GM12878 (cell line): ENCODE data around the gene CASP6. TPM values are rescaled to one million over a fixed set of nuclear protein-coding genes. Genes with fewer than 3 reads are reported as not detected.
"Not testable (repeated sequence)": the region's sequence is repeated elsewhere in the genome, so short reads cannot be mapped to it uniquely, and the experiment has no call there.

Experiments used
- ATAC-seq: fragments of 200-7000 bp; cut with Tn5 transposase; 3 replicates; pipeline ENCODE4 v1.9.1; 2020; ENCODE audit warnings: mild to moderate bottlenecking, moderate library complexity
- BruUV-seq: library from RNA; stranded (reverse); fragments of 400-500 nt; replicated peaks from 2 replicates; lab custom pipeline; 2021; lab: Mats Ljungman, UMichigan
- CTCF ChIA-PET: fragments of 300-600 bp; sonication (Branson Sonifier 250); formaldehyde crosslinking; extraction: SDS; loops from one replicate; lab custom pipeline; 2021; ENCODE audit warnings: inconsistent platforms; lab: Yijun Ruan, JAX
- POLR2A ChIA-PET: fragments of 350-600 bp; formaldehyde crosslinking; extraction: SDS; loops from one replicate; lab custom pipeline; 2021; ENCODE audit warnings: inconsistent platforms; lab: Charles Lee
- RAD21 ChIA-PET: fragments of 300-600 bp; sonication (Branson Sonifier 250); formaldehyde crosslinking; loops from one replicate; lab custom pipeline; 2023; ENCODE audit warnings: antibody characterized with exemption; ENCODE audit not compliant: unreplicated experiment; lab: Charles Lee
- SMC1A ChIA-PET: fragments of 300-600 bp; sonication (Branson Sonifier 250); formaldehyde crosslinking; loops from one replicate; lab custom pipeline; 2023; ENCODE audit not compliant: unreplicated experiment, uncharacterized antibody; lab: Charles Lee
- DNase-seq: peaks from one replicate; pipeline ENCODE4 v3.0.0-alpha.2; 2011; ENCODE audit warnings: low read depth, low spot score
- FAIRE-seq: peaks from 3 replicates; lab custom pipeline; 2011; peaks lifted over from hg19 to GRCh38; lab: Jason Lieb, UNC
- H2AFZ ChIP-seq: 2 replicates; pipeline ENCODE4 v1.6.0; 2011; ENCODE audit warnings: low read depth, low read length, control low read depth; ENCODE audit not compliant: control insufficient read depth
- H3K27ac ChIP-seq: 2 replicates; pipeline ENCODE4 v1.5.1; 2011; ENCODE audit warnings: control low read depth; ENCODE audit not compliant: control insufficient read depth, insufficient read depth
- H3K27me3 ChIP-seq, 2 experiments: replicated peaks in 1 of 2; 2 replicates each; pipeline versions ENCODE4 v1.6.0 to v1.6.1; 2011; ENCODE audit warnings: low read length in 1 of 2; ENCODE audit not compliant: control insufficient read depth in 2 of 2, insufficient read depth in 2 of 2
- H3K36me3 ChIP-seq, 2 experiments: 2 replicates each; pipeline ENCODE4 v1.5.1; 2011; ENCODE audit warnings: low read length in 1 of 2; ENCODE audit not compliant: control insufficient read depth in 2 of 2, insufficient read depth in 2 of 2
- H3K4me1 ChIP-seq: 2 replicates; pipeline ENCODE4 v1.6.1; 2011; ENCODE audit warnings: mild to moderate bottlenecking, low read length, moderate library complexity, mixed read lengths; ENCODE audit not compliant: control insufficient read depth, insufficient read depth
- H3K4me2 ChIP-seq: 2 replicates; pipeline ENCODE4 v1.6.0; 2011; ENCODE audit warnings: control low read depth; ENCODE audit not compliant: control insufficient read depth, insufficient read depth
- H3K4me3 ChIP-seq: fragments of 200-600 bp; sonication (generic); 2 replicates; pipeline ENCODE4 v1.5.1; 2016
- H3K79me2 ChIP-seq: 2 replicates; pipeline ENCODE4 v1.6.0; 2011; ENCODE audit warnings: low read length; ENCODE audit not compliant: control insufficient read depth, insufficient read depth
- H3K9ac ChIP-seq: 2 replicates; pipeline ENCODE4 v1.8.0; 2011; ENCODE audit warnings: low read length, control low read depth, mixed read lengths; ENCODE audit not compliant: control insufficient read depth, insufficient read depth
- H3K9me3 ChIP-seq: replicated peaks from 3 replicates; pipeline ENCODE4 v1.5.1; 2011; ENCODE audit warnings: mild to moderate bottlenecking, low read length; ENCODE audit not compliant: control insufficient read depth, insufficient read depth
- H4K20me1 ChIP-seq: 2 replicates; pipeline ENCODE4 v1.6.0; 2011; ENCODE audit not compliant: control insufficient read depth, insufficient read depth
- ESRRA ChIP-seq: IDR thresholded peaks from 2 replicates; pipeline ENCODE4 v1.6.1; 2012; ENCODE audit warnings: mild to moderate bottlenecking, low read length, improper control_type of control experiment
- GATAD2B ChIP-seq: fragments of 450-650 bp; conservative IDR thresholded peaks from 2 replicates; pipeline ENCODE4 v1.6.1; 2017; ENCODE audit warnings: low read depth, mild to moderate bottlenecking, moderate library complexity
- IKZF1 ChIP-seq: fragments of 450-650 bp; conservative IDR thresholded peaks from 2 replicates; pipeline ENCODE4 v1.6.1; 2017; ENCODE audit warnings: antibody characterized with exemption, mild to moderate bottlenecking
- IRF4 ChIP-seq: IDR thresholded peaks from 2 replicates; pipeline ENCODE4 v1.6.1; 2011; ENCODE audit warnings: low read depth, low read length
- POU2F2 ChIP-seq: IDR thresholded peaks from 3 replicates; pipeline ENCODE4 v1.6.1; 2011; ENCODE audit warnings: low read depth, mild to moderate bottlenecking, low read length, borderline replicate concordance
- RAD21 ChIP-seq: IDR thresholded peaks from 2 replicates; pipeline ENCODE4 v1.6.1; 2011; ENCODE audit warnings: mild to moderate bottlenecking, low read depth, low read length, moderate library complexity; ENCODE audit not compliant: insufficient read depth
- SREBF2 ChIP-seq: IDR thresholded peaks from 2 replicates; pipeline ENCODE4 v1.6.1; 2012; ENCODE audit warnings: mild to moderate bottlenecking, low read length
- WGBS: methylation state at CpG from one replicate; pipeline ENCODE4 v1.1.6; 2016; ENCODE audit warnings: low lambda C conversion rate; ENCODE audit not compliant: insufficient replicate concordance, insufficient coverage; ENCODE audit errors: missing lambda C conversion rate; 5-methylcytosine and 5-hydroxymethylcytosine counted together
- in situ Hi-C: fragments of 300-500 bp; cut with MboI; formaldehyde crosslinking; loops from 9 replicates; pipeline ENCODE4 v1.14.3; 2018; ENCODE audit warnings: mixed read lengths
- intact Hi-C: fragments of 100-400 bp; cut with micrococcal nuclease; formaldehyde crosslinking; loops from one replicate; pipeline ENCODE4 v1.14.2; 2022; ENCODE audit not compliant: unreplicated experiment
- polyA plus RNA-seq, 11 experiments: library from polyadenylated mRNA; depleted of rRNA in 4 of 11; unstranded in 6 of 11; stranded (reverse) in 5 of 11; fragments of >200 nt; fragmentation: Nextera tagmentation in 4 of 11; fragmentation: Illumina TruSeq in 1 of 11; extraction: Ambion mirVana in 4 of 11; extraction: Trizol in 1 of 11; gene quantifications; 1 replicate in 1 of 11; 2 replicates in 10 of 11; pipeline versions ENCODE4 v1.2.1 to v1.2.3, GENCODE V29; 2011 to 2016; ENCODE audit warnings: inconsistent platforms in 2 of 11, missing spikeins in 2 of 11, low read depth in 1 of 11
- total RNA-seq, 4 experiments: library from RNA; depleted of rRNA in 3 of 4; stranded (reverse); fragments of >200 nt in 3 of 4; fragmentation: Illumina TruSeq in 1 of 4; extraction: Trizol in 1 of 4; gene quantifications; 2 replicates each; pipeline versions ENCODE4 v1.2.1 to v1.2.3, GENCODE V29; 2013 to 2021

Gene CASP6
- total and polyA plus RNA-seq, 10 of the 15 experiments (the other 5 are each of a cell fraction or from before 2014, with no cell fraction given) = 20.0 to 66.8 (median 30.8) TPM

DNA sequence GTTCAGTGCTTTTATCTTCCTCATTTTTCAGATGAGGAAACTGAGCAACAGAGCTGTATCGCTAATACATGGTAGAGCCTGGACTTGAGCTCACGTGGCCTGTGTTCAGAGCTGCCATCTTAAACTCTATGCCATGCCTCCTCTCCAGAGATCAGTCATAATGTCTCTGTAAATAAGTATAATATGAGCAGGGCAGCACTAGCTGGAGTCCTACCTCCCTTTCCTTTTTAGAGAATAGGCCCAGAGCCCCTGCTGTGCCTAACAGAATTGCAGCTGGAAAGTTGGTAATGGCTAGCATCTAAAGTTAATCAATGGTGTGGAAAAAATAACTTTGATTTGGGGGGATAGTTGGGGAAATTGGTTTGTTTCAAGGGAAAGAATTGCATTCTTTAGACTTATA lies 20.4 kb downstream of the CASP6 start (continued):
- TF ChIP-seq RAD21 = no peak
- no peak for TF ChIP-seq SREBF2
- no peak for TF ChIP-seq IKZF1
- no peak for TF ChIP-seq GATAD2B
- TF ChIP-seq IRF4 = no peak
- TF ChIP-seq POU2F2 = no peak
- TF ChIP-seq ESRRA = no peak

DNA sequence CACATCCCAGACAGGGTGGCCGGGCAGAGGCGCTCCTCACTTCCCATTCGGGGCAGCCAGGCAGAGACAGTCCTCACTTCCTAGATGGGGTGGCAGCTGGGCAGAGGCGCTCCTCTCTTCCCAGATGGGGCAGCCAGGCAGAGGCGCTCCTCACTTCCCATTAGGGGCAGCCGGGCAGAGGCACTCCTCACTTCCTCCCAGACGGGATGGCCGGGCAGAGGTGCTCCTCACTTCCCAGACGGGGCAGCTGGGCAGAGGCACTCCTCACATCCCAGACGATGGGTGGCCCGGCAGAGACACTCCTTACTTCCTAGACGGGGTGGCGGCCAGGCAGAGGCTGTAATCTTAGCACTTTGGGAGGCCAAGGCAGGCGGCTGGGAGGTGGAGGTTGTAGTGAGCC lies 24.3 kb downstream of the CASP6 start:
- H3K36me3 ChIP-seq, CTCF ChIA-PET, H3K9ac ChIP-seq, H3K4me1 ChIP-seq, in situ Hi-C loops, H2AFZ ChIP-seq, H3K79me2 ChIP-seq, BruUV-seq, FAIRE-seq, POLR2A ChIA-PET, SMC1A ChIA-PET, RAD21 ChIA-PET, H3K27ac ChIP-seq, H3K4me3 ChIP-seq, H3K4me2 ChIP-seq, ATAC-seq, H3K27me3 ChIP-seq, DNase-seq, intact Hi-C loops, H3K9me3 ChIP-seq, H4K20me1 ChIP-seq: not testable (repeated sequence)
- 96% methylated on average over 12 of the region's 14 CpGs for WGBS

DNA sequence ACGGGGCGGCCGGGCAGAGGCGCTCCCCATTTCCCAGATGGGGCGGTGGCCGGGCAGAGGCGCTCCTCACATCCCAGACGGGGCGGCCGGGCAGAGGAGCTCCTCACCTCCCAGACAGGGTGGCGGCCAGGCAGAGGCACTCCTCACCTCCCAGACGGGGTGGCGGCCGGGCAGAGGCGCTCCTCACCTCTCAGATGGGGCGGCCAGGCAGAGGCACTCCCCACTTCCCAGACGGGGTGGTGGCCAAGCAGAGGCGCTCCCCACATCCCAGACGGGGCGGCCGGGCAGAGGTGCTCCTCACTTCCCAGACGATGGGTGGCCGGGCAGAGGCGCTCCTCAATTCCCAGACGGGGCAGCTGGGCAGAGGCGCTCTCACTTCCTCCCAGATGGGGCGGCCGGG lies 24.8 kb downstream of the CASP6 start:
- H3K4me3 ChIP-seq, H3K27ac ChIP-seq, ATAC-seq, DNase-seq, FAIRE-seq, H3K9ac ChIP-seq, H3K9me3 ChIP-seq, CTCF ChIA-PET, H3K27me3 ChIP-seq, H2AFZ ChIP-seq, H3K79me2 ChIP-seq, BruUV-seq, intact Hi-C loops, SMC1A ChIA-PET, POLR2A ChIA-PET, RAD21 ChIA-PET, in situ Hi-C loops, H3K36me3 ChIP-seq, H3K4me2 ChIP-seq, H3K4me1 ChIP-seq, H4K20me1 ChIP-seq: not testable (repeated sequence)
- WGBS = 94% methylated on average over 22 of the region's 28 CpGs
